SK-N-MC (cell line): ENCODE measurements around the gene ELF5.

ENCODE experiments used
- EZH2 ChIP-seq: fragments of 200-600 bp; sonication (generic); IDR thresholded peaks from one replicate; pipeline ENCODE4 v1.6.1; 2017; ENCODE audit warnings: antibody characterized with exemption
- FOXP2 ChIP-seq: optimal IDR thresholded peaks from 2 replicates; pipeline ENCODE3; 2011; ENCODE audit warnings: mild to moderate bottlenecking, moderate library complexity; ENCODE audit not compliant: insufficient read depth; ENCODE audit errors: extremely low read length, control extremely low read depth
- POLR2AphosphoS5 ChIP-seq: IDR thresholded peaks from 2 replicates; pipeline ENCODE4 v1.6.1; 2012; ENCODE audit warnings: mild to moderate bottlenecking, low read depth, low read length, borderline replicate concordance

- TF ChIP-seq POLR2AphosphoS5 (no peak), EZH2 (no peak), FOXP2 (no peak)
Observed at GRCh38 chr11:34459507-34460162, 54.0 kb downstream of the ELF5 start.
